Stomach (tissue), 9 donors: ENCODE results near the gene ST6GALNAC3. TPM values are rescaled to one million over a fixed set of nuclear protein-coding genes. Genes with fewer than 3 reads are reported as not detected.
"Not testable (repeated sequence)": the region's sequence is repeated elsewhere in the genome, so short reads cannot be mapped to it uniquely, and the experiment has no call there.

Source experiments
- DNase-seq, 2 donors: peaks; one replicate each; pipeline versions ENCODE4 v3.0.0 to v3.0.0-alpha.2; 2013 to 2019
- H3K27ac ChIP-seq, 5 donors: fragments of 200-600 bp in 4 of 5; sonication (generic) in 4 of 5; one replicate each; pipeline ENCODE4 v1.5.1; 2013 to 2019; ENCODE audit warnings: mild to moderate bottlenecking in 1 of 5, moderate library complexity in 1 of 5
- H3K27me3 ChIP-seq, 3 donors: fragments of 200-600 bp; sonication (generic); one replicate each; pipeline ENCODE4 v1.5.1; 2017 to 2019; ENCODE audit warnings: mixed run types in 1 of 3
- H3K36me3 ChIP-seq, 4 donors: fragments of 200-600 bp; sonication (generic); 1 replicate in 3 of 4; 2 replicates in 1 of 4; pipeline ENCODE4 v1.5.1; 2016 to 2019
- H3K4me1 ChIP-seq, 4 donors: fragments of 200-600 bp; sonication (generic); one replicate each; pipeline ENCODE4 v1.5.1; 2016 to 2019
- H3K4me3 ChIP-seq, 4 donors: fragments of 200-600 bp; sonication (generic) in 3 of 4; one replicate each; pipeline ENCODE4 v1.5.1; 2016 to 2019; ENCODE audit warnings: mild to moderate bottlenecking in 1 of 4
- H3K9me3 ChIP-seq, 4 donors: fragments of 200-600 bp; sonication (generic); one replicate each; pipeline ENCODE4 v1.5.1; 2016 to 2019
- EP300 ChIP-seq: sonication (generic); formaldehyde crosslinking; IDR thresholded peaks from one replicate; pipeline ENCODE4 v1.6.1; 2017; ENCODE audit warnings: antibody characterized with exemption
- POLR2A ChIP-seq, 4 donors: fragments of 450-650 bp; IDR thresholded peaks; one replicate each; pipeline ENCODE4 v1.6.1; 2016; ENCODE audit warnings: antibody characterized with exemption in 4 of 4, control low read depth in 2 of 4, mild to moderate bottlenecking in 1 of 4, moderate library complexity in 1 of 4
- POLR2AphosphoS5 ChIP-seq, 3 donors: sonication (generic); formaldehyde crosslinking; IDR thresholded peaks; one replicate each; pipeline ENCODE4 v1.6.1; 2016; ENCODE audit warnings: antibody characterized with exemption in 3 of 3
- WGBS, 5 donors: extraction: QIAGEN DNeasy Blood & Tissue Kit in 3 of 5; methylation state at CpG; one replicate each; pipeline versions ENCODE4 v1.1.5 to v1.1.7; 2013 to 2018; 5-methylcytosine and 5-hydroxymethylcytosine counted together
- intact Hi-C: fragments of 100-400 bp; cut with DNase I; formaldehyde crosslinking; loops from one replicate; pipeline ENCODE4 v1.15.1; 2023; ENCODE audit warnings: low total_unique reads
- polyA plus RNA-seq, 3 donors: library from polyadenylated mRNA; stranded (reverse); fragments of 200-250 nt; gene quantifications; one replicate each; pipeline ENCODE4 v1.2.3, GENCODE V29; 2013
- total RNA-seq, 5 donors: library from RNA; depleted of rRNA; stranded (reverse); fragments of >200 nt; gene quantifications; one replicate each; pipeline versions ENCODE4 v1.1.0 to v1.2.3, GENCODE V29; 2014 to 2016
- TF ChIP-seq, protein P1 (sequence below), 7 experiments: fragments of 450-650 bp in 4 of 7; fragments of 200-600 bp in 3 of 7; sonication (generic) in 3 of 7; IDR thresholded peaks; one replicate each; pipeline ENCODE4 v1.5.1; 2016 to 2019; ENCODE audit warnings: antibody characterized with exemption in 7 of 7, control low read depth in 2 of 7, mild to moderate bottlenecking in 1 of 7
- donor health status: healthy with polysubstance abuse.
- donor health status: Bipolar disorder and iron deficiency.
- donor health status: healthy.

Gene ST6GALNAC3
- total and polyA plus RNA-seq, 8 donors = under 0.01 to 21.7 (median 1.2) TPM; not detected in 1

GRCh38 chr1:76340056-76340455 lies 265.5 kb downstream of the ST6GALNAC3 start:
- intact Hi-C loops = no loop called here
- H3K27me3 ChIP-seq = no peaks in the 10 kb centered on the region
- no peaks in the 10 kb centered on the region for H3K36me3 ChIP-seq
- TF ChIP-seq, protein P1, sequence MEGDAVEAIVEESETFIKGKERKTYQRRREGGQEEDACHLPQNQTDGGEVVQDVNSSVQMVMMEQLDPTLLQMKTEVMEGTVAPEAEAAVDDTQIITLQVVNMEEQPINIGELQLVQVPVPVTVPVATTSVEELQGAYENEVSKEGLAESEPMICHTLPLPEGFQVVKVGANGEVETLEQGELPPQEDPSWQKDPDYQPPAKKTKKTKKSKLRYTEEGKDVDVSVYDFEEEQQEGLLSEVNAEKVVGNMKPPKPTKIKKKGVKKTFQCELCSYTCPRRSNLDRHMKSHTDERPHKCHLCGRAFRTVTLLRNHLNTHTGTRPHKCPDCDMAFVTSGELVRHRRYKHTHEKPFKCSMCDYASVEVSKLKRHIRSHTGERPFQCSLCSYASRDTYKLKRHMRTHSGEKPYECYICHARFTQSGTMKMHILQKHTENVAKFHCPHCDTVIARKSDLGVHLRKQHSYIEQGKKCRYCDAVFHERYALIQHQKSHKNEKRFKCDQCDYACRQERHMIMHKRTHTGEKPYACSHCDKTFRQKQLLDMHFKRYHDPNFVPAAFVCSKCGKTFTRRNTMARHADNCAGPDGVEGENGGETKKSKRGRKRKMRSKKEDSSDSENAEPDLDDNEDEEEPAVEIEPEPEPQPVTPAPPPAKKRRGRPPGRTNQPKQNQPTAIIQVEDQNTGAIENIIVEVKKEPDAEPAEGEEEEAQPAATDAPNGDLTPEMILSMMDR (IDR thresholded peaks at IDR 0.05) = no peak
- TF ChIP-seq POLR2A (IDR thresholded peaks at IDR 0.05) (no peak), EP300 (no peak), POLR2AphosphoS5 (IDR thresholded peaks at IDR 0.05) (no peak)
- peaks cover 0 to 3% (median 0%) of the 10 kb centered on the region in 4 donors for H3K9me3 ChIP-seq
- no peak overlapping the region for H3K27ac ChIP-seq
- WGBS, 5 donors = 70 to 87% (median 79%) methylated on average over 2 of the region's 2 CpGs
- peak in 1 of 2 donors; percentile 14 for DNase-seq
- no peak overlapping the region for H3K4me3 ChIP-seq
- peaks cover 0 to 6% (median 2%) of the 10 kb centered on the region in 4 donors for H3K4me1 ChIP-seq

DNA sequence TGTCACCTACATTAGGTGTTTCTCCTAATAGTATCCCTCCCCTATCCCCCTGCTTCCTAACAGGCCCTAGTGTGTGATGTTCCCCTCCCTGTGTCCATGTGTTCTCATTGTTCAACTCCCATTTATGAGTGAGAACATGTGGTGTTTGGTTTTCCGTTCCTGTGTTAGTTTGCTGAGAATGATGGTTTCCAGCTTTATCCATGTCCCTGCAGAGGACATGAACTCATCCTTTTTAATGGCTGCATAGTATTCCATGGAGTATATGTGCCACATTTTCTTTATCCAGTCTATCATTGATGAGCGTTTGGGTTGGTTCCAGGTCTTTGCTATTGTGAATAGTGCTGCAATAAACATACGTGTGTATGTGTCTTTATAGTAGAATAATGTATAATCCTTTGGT lies 267.3 kb downstream of the ST6GALNAC3 start:
- H3K4me3 ChIP-seq, DNase-seq, H3K4me1 ChIP-seq, intact Hi-C loops, H3K27ac ChIP-seq, H3K9me3 ChIP-seq, H3K27me3 ChIP-seq, H3K36me3 ChIP-seq: not testable (repeated sequence)
- WGBS, 5 donors = 92 to 97% (median 94%) methylated on average over 3 of the region's 3 CpGs

GRCh38 chr1:76343356-76343755 lies 268.8 kb downstream of the ST6GALNAC3 start:
- DNase-seq = peak in 1 of 2 donors; percentile 22
- intact Hi-C loops = no loop called here
- Histone ChIP-seq H3K27me3 (no peaks in the 10 kb centered on the region), H3K27ac (no peak overlapping the region), H3K9me3 (peaks cover 0 to 3% (median 0%) of the 10 kb centered on the region in 4 donors), H3K4me1 (no peaks in the 10 kb centered on the region), H3K4me3 (no peak overlapping the region), H3K36me3 (no peaks in the 10 kb centered on the region)
- TF ChIP-seq POLR2A (IDR thresholded peaks at IDR 0.05) = no peak
- TF ChIP-seq EP300 = no peak
- TF ChIP-seq, protein P1 (IDR thresholded peaks at IDR 0.05) = no peak
- no peak for TF ChIP-seq POLR2AphosphoS5 (IDR thresholded peaks at IDR 0.05)
- WGBS, 5 donors = 53 to 73% (median 70%) methylated on average over 4 of the region's 4 CpGs

- TF ChIP-seq POLR2AphosphoS5 (IDR thresholded peaks at IDR 0.05) (no peak), POLR2A (IDR thresholded peaks at IDR 0.05) (no peak)
- Histone ChIP-seq H3K4me1 (no peaks in the 10 kb centered on the region), H3K9me3 (no peaks in the 10 kb centered on the region), H3K4me3 (no peak overlapping the region), H3K27ac (no peak overlapping the region), H3K27me3 (no peaks in the 10 kb centered on the region), H3K36me3 (no peaks in the 10 kb centered on the region)
- WGBS, 5 donors = 70 to 88% (median 76%) methylated on average over 3 of the region's 3 CpGs
- DNase-seq = no peak
- intact Hi-C loops = no loop called here
Observed at GRCh38 chr1:76351655-76352054, 277.1 kb downstream of the ST6GALNAC3 start.

DNA sequence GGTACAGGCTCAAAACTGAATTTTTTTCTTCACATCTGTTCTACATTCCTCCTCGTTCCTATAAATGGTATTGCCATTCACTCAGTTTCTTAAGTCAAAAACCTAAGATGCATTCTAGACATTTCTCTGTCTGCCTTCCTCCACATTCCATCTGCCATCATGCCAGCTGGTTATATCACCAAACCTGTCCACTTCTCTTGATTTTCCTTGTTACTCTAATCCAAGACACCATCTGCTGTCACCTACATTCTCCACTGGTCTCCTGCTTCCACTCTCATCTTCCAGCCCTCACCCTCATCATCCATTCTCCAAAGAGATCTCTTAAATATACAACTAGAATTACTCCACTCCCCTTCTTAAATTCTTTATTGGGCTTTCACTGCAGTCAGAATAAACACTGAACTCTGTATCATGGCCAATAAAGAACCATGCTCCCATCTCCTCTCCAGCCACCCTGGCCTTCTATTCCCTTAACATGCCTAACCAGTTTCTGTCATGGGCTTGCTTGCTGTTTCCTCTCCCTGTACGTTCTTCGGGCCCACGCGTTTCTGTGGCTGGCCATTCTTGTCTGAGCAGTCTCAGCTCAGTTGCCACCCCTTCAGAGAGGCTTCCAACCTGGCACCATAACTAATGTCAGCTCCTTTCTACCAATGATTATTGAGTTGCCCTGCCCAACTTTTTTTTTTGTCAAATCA lies 278.3 kb downstream of the ST6GALNAC3 start:
- Histone ChIP-seq H3K4me3 (no peak overlapping the region), H3K4me1 (no peaks in the 10 kb centered on the region), H3K36me3 (no peaks in the 10 kb centered on the region), H3K9me3 (no peaks in the 10 kb centered on the region), H3K27ac (no peak overlapping the region), H3K27me3 (no peaks in the 10 kb centered on the region)
- TF ChIP-seq EP300 (no peak), POLR2A (IDR thresholded peaks at IDR 0.05) (no peak), POLR2AphosphoS5 (IDR thresholded peaks at IDR 0.05) (no peak)
- TF ChIP-seq, protein P1 (IDR thresholded peaks at IDR 0.05) = no peak
- no peak for DNase-seq
- intact Hi-C loops = no loop called here
- WGBS, 5 donors = 89 to 95% (median 90%) methylated on average over 5 of the region's 5 CpGs
